Kidney (tissue), 14 donors: ENCODE measurements around the gene CLASP1. TPM values are rescaled to one million over a fixed set of nuclear protein-coding genes. Genes with fewer than 3 reads are reported as not detected.

Source experiments
- DNase-seq, 5 donors: peaks; one replicate each; pipeline ENCODE4 v3.0.0-alpha.2; 2013 to 2020
- FAIRE-seq: peaks from 2 replicates; lab custom pipeline; 2012; peaks lifted over from hg19 to GRCh38; lab: Jason Lieb, UNC
- H3K27ac ChIP-seq, 2 donors: one replicate each; pipeline ENCODE4 v1.7.0; 2013; ENCODE audit warnings: low read depth in 2 of 2, low read length in 2 of 2, inconsistent platforms in 1 of 2
- H3K27me3 ChIP-seq: one replicate; pipeline ENCODE4 v1.7.1; 2013; ENCODE audit warnings: low read length, inconsistent platforms; ENCODE audit not compliant: control insufficient read depth, insufficient read depth
- H3K36me3 ChIP-seq, 3 donors: one replicate each; pipeline versions ENCODE4 v1.7.0 to v1.7.1; 2013; ENCODE audit warnings: low read length in 3 of 3, control low read depth in 1 of 3, inconsistent platforms in 1 of 3; ENCODE audit not compliant: insufficient read depth in 3 of 3, control insufficient read depth in 2 of 3
- H3K4me1 ChIP-seq, 3 donors: one replicate each; pipeline versions ENCODE4 v1.7.0 to v1.7.1; 2013; ENCODE audit warnings: low read length in 3 of 3, inconsistent platforms in 1 of 3, low read depth in 1 of 3; ENCODE audit not compliant: control insufficient read depth in 2 of 3, insufficient read depth in 2 of 3
- H3K4me3 ChIP-seq, 3 donors: one replicate each; pipeline versions ENCODE4 v1.7.0 to v1.8.1; 2013; ENCODE audit warnings: low read length in 3 of 3, control low read depth in 1 of 3, inconsistent platforms in 1 of 3
- H3K9ac ChIP-seq, 3 donors: one replicate each; pipeline versions ENCODE4 v1.7.0 to v1.7.1; 2013; ENCODE audit warnings: low read length in 3 of 3, control low read depth in 1 of 3, inconsistent platforms in 1 of 3
- H3K9me3 ChIP-seq, 3 donors: one replicate each; pipeline versions ENCODE4 v1.7.0 to v1.7.1; 2013; ENCODE audit warnings: low read length in 3 of 3, control low read depth in 1 of 3, inconsistent platforms in 1 of 3; ENCODE audit not compliant: control insufficient read depth in 2 of 3, insufficient read depth in 1 of 3
- intact Hi-C: fragments of 100-400 bp; cut with DNase I; formaldehyde crosslinking; loops from one replicate; pipeline ENCODE4 v1.11.1; 2022
- polyA plus RNA-seq: library from polyadenylated mRNA; stranded (reverse); fragments of 350-450 nt; fragmentation: Illumina TruSeq; extraction: RNeasy Lipid Tissue Mini Kit (QIAGEN cat#74804); gene quantifications from one replicate; pipeline ENCODE4 v1.2.3, GENCODE V29; 2014; ENCODE audit warnings: low read depth, low replicate concordance; ENCODE audit not compliant: insufficient read depth
- total RNA-seq: library from RNA; stranded (reverse); fragmentation: NEBNext Ultra II Directional; extraction: Animal tissue kit (Norgen Biotek cat#: 25700); gene quantifications from one replicate; pipeline ENCODE4 v1.2.1, GENCODE V29; 2021
- TF ChIP-seq, protein P1 (sequence below): IDR thresholded peaks from 3 replicates; pipeline ENCODE4 v1.5.1; 2012; ENCODE audit warnings: mild to moderate bottlenecking, moderate library complexity, borderline replicate concordance; ENCODE audit not compliant: insufficient read depth; ENCODE audit errors: extremely low read depth
- donor health status: control.
- donor health status: control.
- donor health status: control.
- donor health status: control.
- donor health status: control.
- donor health status: DM: yes; HTN: yes; CAD: no.
- donor health status: Normal renal cell carcinoma (clear cell type).

The CLASP1 gene
- total and polyA plus RNA-seq, 2 donors from 2014 or later: 6.8 to 71.5 TPM

DNA sequence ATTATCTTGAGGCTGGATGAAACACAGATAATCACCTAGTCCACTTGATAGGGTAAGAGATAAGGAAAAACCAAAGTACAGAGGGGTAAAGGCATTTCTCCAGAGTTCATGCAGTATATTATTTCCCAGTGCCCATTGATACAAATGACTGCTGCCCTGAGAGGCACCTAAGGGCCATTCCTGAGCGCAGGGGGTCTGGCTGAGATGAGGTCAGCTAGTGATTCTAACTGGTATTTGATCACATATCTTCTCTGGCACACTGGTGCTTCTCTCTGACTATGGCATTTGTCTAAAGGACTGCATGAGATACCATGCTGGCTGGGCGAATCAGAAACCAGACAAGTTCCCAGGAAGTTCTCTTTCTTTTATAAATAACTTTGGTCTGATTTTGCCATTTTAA is 291.0 kb downstream of the CLASP1 start:
- Histone ChIP-seq H3K9me3 (no peaks in the 10 kb centered on the region), H3K27me3 (no peaks in the 10 kb centered on the region), H3K27ac (no peak overlapping the region), H3K36me3 (peaks cover 7 to 44% (median 30%) of the 10 kb centered on the region in 3 donors), H3K4me3 (no peak overlapping the region), H3K9ac (no peak overlapping the region), H3K4me1 (peaks cover 0 to 15% (median 3%) of the 10 kb centered on the region in 3 donors)
- intact Hi-C loops: loop anchor here (5.0 kb wide), 1 partner anchor 271 kb away; no protein-coding TSS in a partner anchor
- TF ChIP-seq, protein P1, sequence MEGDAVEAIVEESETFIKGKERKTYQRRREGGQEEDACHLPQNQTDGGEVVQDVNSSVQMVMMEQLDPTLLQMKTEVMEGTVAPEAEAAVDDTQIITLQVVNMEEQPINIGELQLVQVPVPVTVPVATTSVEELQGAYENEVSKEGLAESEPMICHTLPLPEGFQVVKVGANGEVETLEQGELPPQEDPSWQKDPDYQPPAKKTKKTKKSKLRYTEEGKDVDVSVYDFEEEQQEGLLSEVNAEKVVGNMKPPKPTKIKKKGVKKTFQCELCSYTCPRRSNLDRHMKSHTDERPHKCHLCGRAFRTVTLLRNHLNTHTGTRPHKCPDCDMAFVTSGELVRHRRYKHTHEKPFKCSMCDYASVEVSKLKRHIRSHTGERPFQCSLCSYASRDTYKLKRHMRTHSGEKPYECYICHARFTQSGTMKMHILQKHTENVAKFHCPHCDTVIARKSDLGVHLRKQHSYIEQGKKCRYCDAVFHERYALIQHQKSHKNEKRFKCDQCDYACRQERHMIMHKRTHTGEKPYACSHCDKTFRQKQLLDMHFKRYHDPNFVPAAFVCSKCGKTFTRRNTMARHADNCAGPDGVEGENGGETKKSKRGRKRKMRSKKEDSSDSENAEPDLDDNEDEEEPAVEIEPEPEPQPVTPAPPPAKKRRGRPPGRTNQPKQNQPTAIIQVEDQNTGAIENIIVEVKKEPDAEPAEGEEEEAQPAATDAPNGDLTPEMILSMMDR: no peak
- DNase-seq (no peak), FAIRE-seq (no peak)

DNA sequence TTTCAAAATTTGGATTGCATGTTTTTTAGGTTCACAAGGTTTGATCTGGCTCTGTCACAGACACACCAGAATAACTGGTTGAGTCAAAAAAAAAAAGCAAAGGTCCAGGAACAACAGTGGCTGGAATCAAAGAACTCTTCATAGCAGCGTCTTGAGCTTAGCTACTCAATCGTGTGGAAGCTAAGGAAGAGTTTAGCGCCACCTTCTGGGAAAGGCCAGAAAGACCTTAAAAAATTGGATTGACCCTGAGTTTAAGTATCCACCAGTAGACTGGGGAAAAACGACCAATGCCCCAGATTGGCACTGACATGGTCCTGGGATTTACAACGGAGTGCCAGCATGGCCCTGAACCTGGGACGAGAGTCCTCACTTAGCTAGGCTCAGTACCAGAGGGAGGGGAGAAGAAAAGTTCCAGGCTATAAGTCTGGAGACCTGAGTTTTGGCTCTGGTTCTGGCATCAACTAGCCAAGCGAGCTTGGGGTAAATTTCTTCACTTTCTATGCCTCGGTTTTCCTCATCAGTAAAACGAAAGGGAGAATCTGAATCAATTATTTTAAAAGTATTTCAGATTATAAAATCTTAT is 293.1 kb downstream of the CLASP1 start:
- TF ChIP-seq, protein P1: peak; percentile 68
- H3K27me3 ChIP-seq: no peaks in the 10 kb centered on the region
- peaks cover 0 to 15% (median 0%) of the 10 kb centered on the region in 3 donors for H3K4me1 ChIP-seq
- peaks cover 9 to 38% (median 25%) of the 10 kb centered on the region in 3 donors for H3K36me3 ChIP-seq
- FAIRE-seq (no peak), DNase-seq (peak in 3 of 5 donors; percentile 66 to 89 (median 87))
- no peak overlapping the region for H3K9ac ChIP-seq
- intact Hi-C loops: loop anchor here (5.0 kb wide), 1 partner anchor 269 kb away; no protein-coding TSS in a partner anchor
- no peaks in the 10 kb centered on the region for H3K9me3 ChIP-seq
- H3K27ac ChIP-seq: no peak overlapping the region
- H3K4me3 ChIP-seq: no peak overlapping the region

DNA sequence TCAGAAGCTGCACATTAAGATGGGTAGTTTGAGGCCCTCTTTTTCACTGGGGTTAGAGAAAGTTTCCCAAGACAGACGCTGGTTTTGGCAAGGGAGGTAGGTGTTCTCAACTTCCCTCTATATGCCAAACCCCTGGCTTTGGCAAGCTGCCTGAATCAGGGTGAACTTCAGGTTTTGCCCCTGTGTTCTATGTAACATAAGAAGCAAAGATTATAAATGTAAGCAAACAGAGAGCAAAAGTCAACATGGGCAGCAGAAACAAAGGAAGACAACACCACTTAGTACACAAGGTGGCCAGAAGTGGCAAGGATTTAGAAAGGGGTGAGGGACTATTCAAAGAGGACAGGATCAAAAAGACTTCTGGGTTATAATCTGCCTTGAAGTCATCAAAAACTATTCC is 293.8 kb downstream of the CLASP1 start:
- peaks cover 0 to 12% (median 0%) of the 10 kb centered on the region in 3 donors for H3K4me1 ChIP-seq
- no peak for FAIRE-seq
- no peak overlapping the region for H3K27ac ChIP-seq
- no peak for DNase-seq
- no peak overlapping the region for H3K4me3 ChIP-seq
- H3K9ac ChIP-seq: no peak overlapping the region
- no peaks in the 10 kb centered on the region for H3K27me3 ChIP-seq
- intact Hi-C loops: loop anchor here (5.0 kb wide), 1 partner anchor 268 kb away; no protein-coding TSS in a partner anchor
- peaks cover 9 to 44% (median 28%) of the 10 kb centered on the region in 3 donors for H3K36me3 ChIP-seq
- no peaks in the 10 kb centered on the region for H3K9me3 ChIP-seq
- TF ChIP-seq, protein P1: no peak
